ENCODE measurements around the gene CCDC141.

The CCDC141 gene

GRCh38 chr2:178859730-178860129, 190.2 kb downstream of the CCDC141 start:
- TF ChIP-seq ZFX (IDR thresholded peaks at IDR 0.05; ENCODE audit: borderline replicate concordance) (no peak), CTCF (IDR thresholded peaks at IDR 0.05) (no peak)
- no peak overlapping the region for H3K27ac ChIP-seq

GRCh38 chr2:178858896-178859625, 190.9 kb downstream of the CCDC141 start:
- H3K27ac ChIP-seq: no peak overlapping the region
- no peak for TF ChIP-seq CTCF (IDR thresholded peaks at IDR 0.05)
- TF ChIP-seq ZFX (IDR thresholded peaks at IDR 0.05; ENCODE audit: borderline replicate concordance): no peak

- no peak for TF ChIP-seq ZFX (IDR thresholded peaks at IDR 0.05; ENCODE audit: borderline replicate concordance)
- no peak for TF ChIP-seq CTCF (IDR thresholded peaks at IDR 0.05)
- no peak overlapping the region for H3K27ac ChIP-seq
Measured at GRCh38 chr2:178855151-178855550, 194.8 kb downstream of the CCDC141 start.

- H3K27ac ChIP-seq: no peak overlapping the region
- TF ChIP-seq CTCF (IDR thresholded peaks at IDR 0.05) (no peak), ZFX (IDR thresholded peaks at IDR 0.05; ENCODE audit: borderline replicate concordance) (no peak)
Measured at GRCh38 chr2:178848335-178848734, 201.6 kb downstream of the CCDC141 start.

GRCh38 chr2:178846458-178846802, 203.5 kb downstream of the CCDC141 start:
- no peak overlapping the region for H3K27ac ChIP-seq
- no peak for TF ChIP-seq ZFX (IDR thresholded peaks at IDR 0.05; ENCODE audit: borderline replicate concordance)

GRCh38 chr2:178845566-178846457, 204.1 kb downstream of the CCDC141 start:
- TF ChIP-seq ZFX (IDR thresholded peaks at IDR 0.05; ENCODE audit: borderline replicate concordance): no peak
- TF ChIP-seq CTCF (IDR thresholded peaks at IDR 0.05): no peak
- no peak overlapping the region for H3K27ac ChIP-seq

- TF ChIP-seq CTCF (IDR thresholded peaks at IDR 0.05) (no peak), ZFX (IDR thresholded peaks at IDR 0.05; ENCODE audit: borderline replicate concordance) (no peak)
- H3K27ac ChIP-seq: no peak overlapping the region
Measured at GRCh38 chr2:178844701-178845100, 205.2 kb downstream of the CCDC141 start.
